ENCODE measurements around the gene PGAM2.
"Not testable (repeated sequence)": the region's sequence is repeated elsewhere in the genome, so short reads cannot be mapped to it uniquely, and the experiment has no call there.

DNA sequence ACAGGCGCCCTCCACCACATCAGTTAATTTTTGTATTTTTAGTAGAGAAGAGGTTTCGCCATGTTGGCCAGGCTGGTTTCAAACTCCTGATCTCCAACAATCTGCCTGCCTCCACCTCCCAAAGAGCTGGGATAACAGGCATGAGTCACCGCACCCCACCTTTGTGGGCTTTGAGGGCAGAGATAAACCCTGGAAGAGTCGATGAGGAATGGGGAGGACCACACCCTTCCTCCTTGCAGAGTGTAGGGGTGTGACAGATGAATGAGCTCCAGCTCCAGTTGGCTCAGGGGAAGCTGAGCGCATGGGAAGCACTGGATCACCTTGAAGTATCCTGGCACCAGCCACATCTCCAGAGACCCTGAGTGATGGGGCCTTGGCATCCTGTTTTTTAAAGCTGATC is 35.3 kb downstream of the PGAM2 start:
- TF ChIP-seq, protein P1, sequence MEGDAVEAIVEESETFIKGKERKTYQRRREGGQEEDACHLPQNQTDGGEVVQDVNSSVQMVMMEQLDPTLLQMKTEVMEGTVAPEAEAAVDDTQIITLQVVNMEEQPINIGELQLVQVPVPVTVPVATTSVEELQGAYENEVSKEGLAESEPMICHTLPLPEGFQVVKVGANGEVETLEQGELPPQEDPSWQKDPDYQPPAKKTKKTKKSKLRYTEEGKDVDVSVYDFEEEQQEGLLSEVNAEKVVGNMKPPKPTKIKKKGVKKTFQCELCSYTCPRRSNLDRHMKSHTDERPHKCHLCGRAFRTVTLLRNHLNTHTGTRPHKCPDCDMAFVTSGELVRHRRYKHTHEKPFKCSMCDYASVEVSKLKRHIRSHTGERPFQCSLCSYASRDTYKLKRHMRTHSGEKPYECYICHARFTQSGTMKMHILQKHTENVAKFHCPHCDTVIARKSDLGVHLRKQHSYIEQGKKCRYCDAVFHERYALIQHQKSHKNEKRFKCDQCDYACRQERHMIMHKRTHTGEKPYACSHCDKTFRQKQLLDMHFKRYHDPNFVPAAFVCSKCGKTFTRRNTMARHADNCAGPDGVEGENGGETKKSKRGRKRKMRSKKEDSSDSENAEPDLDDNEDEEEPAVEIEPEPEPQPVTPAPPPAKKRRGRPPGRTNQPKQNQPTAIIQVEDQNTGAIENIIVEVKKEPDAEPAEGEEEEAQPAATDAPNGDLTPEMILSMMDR (conservative IDR thresholded peaks at IDR 0.05 in 1 of 2, IDR thresholded peaks at IDR 0.05 in 1 of 2; ENCODE audit: extremely low read depth in 1 of 2, insufficient read depth in 1 of 2, low read depth in 1 of 2, low read length in 2 of 2), result not testable (repeated sequence)
- TF ChIP-seq EZH2 (IDR thresholded peaks at IDR 0.05; ENCODE audit: borderline replicate concordance, low read length), result not testable (repeated sequence)
